IPS-11a (cell line): ENCODE results near the gene CARF.
A peak's percentile ranks its signal among the peaks of the same experiment; 100 is the strongest.
"Not testable (repeated sequence)": the region's sequence is repeated elsewhere in the genome, so short reads cannot be mapped to it uniquely, and the experiment has no call there.

Source experiments
- H3K4me3 ChIP-seq: one replicate; pipeline ENCODE4 v1.5.1; 2013; ENCODE audit warnings: low read depth, low read length, control low read depth

Gene CARF

GRCh38 chr2:202934456-202934855 is 22.4 kb downstream of the CARF start:
- H3K4me3 ChIP-seq: no peak overlapping the region

GRCh38 chr2:202938960-202939359 is 26.9 kb downstream of the CARF start:
- no peak overlapping the region for H3K4me3 ChIP-seq

- H3K4me3 ChIP-seq: no peak overlapping the region
Observed at GRCh38 chr2:202941771-202942170, 29.7 kb downstream of the CARF start.

GRCh38 chr2:202944408-202944807 is 32.3 kb downstream of the CARF start:
- no peak overlapping the region for H3K4me3 ChIP-seq

GRCh38 chr2:202944816-202945215 is 32.7 kb downstream of the CARF start:
- no peak overlapping the region for H3K4me3 ChIP-seq

- H3K4me3 ChIP-seq: no peak overlapping the region
Observed at GRCh38 chr2:202945497-202945896, 33.4 kb downstream of the CARF start.

- not testable (repeated sequence) for H3K4me3 ChIP-seq
Observed at GRCh38 chr2:202949333-202949732, 37.3 kb downstream of the CARF start.

GRCh38 chr2:202950592-202950991 is 38.5 kb downstream of the CARF start:
- no peak overlapping the region for H3K4me3 ChIP-seq

GRCh38 chr2:202960524-202960923 is 48.4 kb downstream of the CARF start:
- H3K4me3 ChIP-seq: no peak overlapping the region

- no peak overlapping the region for H3K4me3 ChIP-seq
Observed at GRCh38 chr2:202963712-202964111, 51.6 kb downstream of the CARF start.

- no peak overlapping the region for H3K4me3 ChIP-seq
Observed at GRCh38 chr2:202965810-202966460, 53.9 kb downstream of the CARF start.

GRCh38 chr2:202969404-202969803 is 57.3 kb downstream of the CARF start:
- H3K4me3 ChIP-seq: not testable (repeated sequence)

GRCh38 chr2:202976809-202977208 is 64.7 kb downstream of the CARF start:
- H3K4me3 ChIP-seq: no peak overlapping the region

- no peak overlapping the region for H3K4me3 ChIP-seq
Observed at GRCh38 chr2:202982779-202983491, 70.9 kb downstream of the CARF start.

- H3K4me3 ChIP-seq: no peak overlapping the region
Observed at GRCh38 chr2:202989749-202990148, 77.7 kb downstream of the CARF start.

- H3K4me3 ChIP-seq: no peak overlapping the region
Observed at GRCh38 chr2:202990501-202990900, 78.4 kb downstream of the CARF start.

- not testable (repeated sequence) for H3K4me3 ChIP-seq
Observed at GRCh38 chr2:202997113-202997512, 85.0 kb downstream of the CARF start.

- no peak overlapping the region for H3K4me3 ChIP-seq
Observed at GRCh38 chr2:203002054-203002821, 90.2 kb downstream of the CARF start.

- H3K4me3 ChIP-seq: no peak overlapping the region
Observed at GRCh38 chr2:203003716-203004115, 91.6 kb downstream of the CARF start.

- H3K4me3 ChIP-seq: peak within 1 kb of the TSS; percentile 83
Observed at GRCh38 chr2:203014456-203015199, 102.6 kb downstream of the CARF start, which contains the start of gene NBEAL1. Gene NBEAL1, plus strand, starts transcription at chr2:203014875. Its CDS starts 1,510 bp downstream, at chr2:203016385.

- H3K4me3 ChIP-seq: no peak overlapping the region
Observed at GRCh38 chr2:203016716-203017115, 104.6 kb downstream of the CARF start.
